Sigmoid colon (tissue), 7 donors: Measurements from ENCODE around the gene UNC45B. TPM values are rescaled to one million over a fixed set of nuclear protein-coding genes. Genes with fewer than 3 reads are reported as not detected.

Experiments
- DNase-seq: peaks from one replicate; pipeline ENCODE4 v3.0.0-alpha.2; 2019
- H3K27ac ChIP-seq, 4 donors: fragments of 200-600 bp; sonication (generic); one replicate each; pipeline ENCODE4 v1.5.1; 2016 to 2019; ENCODE audit warnings: mild to moderate bottlenecking in 1 of 4
- H3K27me3 ChIP-seq, 3 donors: fragments of 200-600 bp; sonication (generic); one replicate each; pipeline ENCODE4 v1.5.1; 2019; ENCODE audit warnings: mild to moderate bottlenecking in 1 of 3
- H3K36me3 ChIP-seq, 4 donors: fragments of 200-600 bp; sonication (generic); one replicate each; pipeline ENCODE4 v1.5.1; 2016 to 2019
- H3K4me1 ChIP-seq, 4 donors: fragments of 200-600 bp; sonication (generic); one replicate each; pipeline ENCODE4 v1.5.1; 2017 to 2019
- H3K4me3 ChIP-seq, 4 donors: fragments of 200-600 bp; sonication (generic); one replicate each; pipeline ENCODE4 v1.5.1; 2017 to 2019; ENCODE audit warnings: mild to moderate bottlenecking in 2 of 4, moderate library complexity in 1 of 4
- H3K9me3 ChIP-seq, 4 donors: fragments of 200-600 bp in 3 of 4; sonication (generic) in 3 of 4; one replicate each; pipeline versions ENCODE4 v1.5.1 to v1.6.1; 2013 to 2019
- CTCF ChIP-seq, 4 experiments: fragments of 450-650 bp in 3 of 4; fragments of 200-600 bp in 1 of 4; IDR thresholded peaks; one replicate each; pipeline ENCODE4 v1.5.1; 2016 to 2019; ENCODE audit warnings: antibody characterized with exemption in 4 of 4, mild to moderate bottlenecking in 3 of 4, moderate library complexity in 2 of 4
- EP300 ChIP-seq, 4 donors: sonication (generic); formaldehyde crosslinking; IDR thresholded peaks; one replicate each; pipeline ENCODE4 v1.6.1; 2017; ENCODE audit warnings: antibody characterized with exemption in 4 of 4
- POLR2A ChIP-seq, 2 donors: fragments of 450-650 bp; IDR thresholded peaks; one replicate each; pipeline ENCODE4 v1.6.1; 2016; ENCODE audit warnings: antibody characterized with exemption in 2 of 2, mild to moderate bottlenecking in 2 of 2, moderate library complexity in 2 of 2
- POLR2AphosphoS5 ChIP-seq, 4 donors: sonication (generic); formaldehyde crosslinking; IDR thresholded peaks; one replicate each; pipeline ENCODE4 v1.6.1; 2017; ENCODE audit warnings: antibody characterized with exemption in 4 of 4
- WGBS, 2 donors: extraction: QIAGEN DNeasy Blood & Tissue Kit; methylation state at CpG; one replicate each; pipeline ENCODE4 v1.1.7; 2013; 5-methylcytosine and 5-hydroxymethylcytosine counted together
- intact Hi-C: fragments of 100-400 bp; cut with DNase I; formaldehyde crosslinking; loops from one replicate; pipeline ENCODE4 v1.15.1; 2023
- polyA plus RNA-seq, 3 donors: library from polyadenylated mRNA; stranded (reverse); fragments of 200-250 nt; gene quantifications; one replicate each; pipeline ENCODE4 v1.2.3, GENCODE V29; 2013
- total RNA-seq, 4 donors: library from RNA; depleted of rRNA; stranded (reverse); fragments of >200 nt; gene quantifications; one replicate each; pipeline ENCODE4 v1.1.0, GENCODE V29; 2016
- donor health status: healthy with polysubstance abuse.
- donor health status: Bipolar disorder and iron deficiency.
- donor health status: healthy.

Gene UNC45B
- total and polyA plus RNA-seq, 7 donors: under 0.01 to 0.03 TPM; not detected in 5

GRCh38 chr17:35160354-35161201, 13.0 kb downstream of the UNC45B start:
- Histone ChIP-seq H3K9me3 (no peaks in the 10 kb centered on the region), H3K27me3 (no peaks in the 10 kb centered on the region), H3K4me3 (no peak overlapping the region), H3K27ac (no peak overlapping the region), H3K36me3 (no peaks in the 10 kb centered on the region), H3K4me1 (no peaks in the 10 kb centered on the region)
- no peak for TF ChIP-seq POLR2AphosphoS5 (IDR thresholded peaks at IDR 0.05)
- no peak for TF ChIP-seq EP300 (IDR thresholded peaks at IDR 0.05)
- WGBS, 2 donors: 54 to 68% methylated on average over 13 of the region's 13 CpGs
- DNase-seq: no peak
- intact Hi-C loops: loop anchor here (10.0 kb wide), 1 partner anchor 584 kb away; no protein-coding TSS in a partner anchor

- DNase-seq: no peak
- H3K27me3 ChIP-seq: no peaks in the 10 kb centered on the region
- no peaks in the 10 kb centered on the region for H3K9me3 ChIP-seq
- TF ChIP-seq CTCF (IDR thresholded peaks at IDR 0.05): no peak
- no peak for TF ChIP-seq EP300 (IDR thresholded peaks at IDR 0.05)
- TF ChIP-seq POLR2AphosphoS5 (IDR thresholded peaks at IDR 0.05): no peak
- no peak for TF ChIP-seq POLR2A (IDR thresholded peaks at IDR 0.05)
- WGBS, 2 donors: 63 to 76% methylated on average over 3 of the region's 3 CpGs
- intact Hi-C loops: loop anchor here (10.0 kb wide), 1 partner anchor 583 kb away; no protein-coding TSS in a partner anchor
- no peaks in the 10 kb centered on the region for H3K36me3 ChIP-seq
- no peaks in the 10 kb centered on the region for H3K4me1 ChIP-seq
- H3K4me3 ChIP-seq: no peak overlapping the region
- no peak overlapping the region for H3K27ac ChIP-seq
Measured at GRCh38 chr17:35161281-35161761, 13.7 kb downstream of the UNC45B start.

GRCh38 chr17:35162755-35163154, 15.1 kb downstream of the UNC45B start:
- H3K4me3 ChIP-seq: no peak overlapping the region
- TF ChIP-seq POLR2AphosphoS5 (IDR thresholded peaks at IDR 0.05): no peak
- no peak for TF ChIP-seq POLR2A (IDR thresholded peaks at IDR 0.05)
- TF ChIP-seq EP300 (IDR thresholded peaks at IDR 0.05): no peak
- TF ChIP-seq CTCF (IDR thresholded peaks at IDR 0.05): no peak
- H3K9me3 ChIP-seq: no peaks in the 10 kb centered on the region
- no peaks in the 10 kb centered on the region for H3K4me1 ChIP-seq
- WGBS, 2 donors: 78 to 90% methylated on average over 4 of the region's 4 CpGs
- H3K27ac ChIP-seq: no peak overlapping the region
- intact Hi-C loops: loop anchor here (10.0 kb wide), 1 partner anchor 582 kb away; no protein-coding TSS in a partner anchor
- H3K27me3 ChIP-seq: no peaks in the 10 kb centered on the region
- DNase-seq: no peak
- no peaks in the 10 kb centered on the region for H3K36me3 ChIP-seq

- no peaks in the 10 kb centered on the region for H3K36me3 ChIP-seq
- no peaks in the 10 kb centered on the region for H3K9me3 ChIP-seq
- intact Hi-C loops: loop anchor here (10.0 kb wide), 1 partner anchor 581 kb away; no protein-coding TSS in a partner anchor
- no peak overlapping the region for H3K27ac ChIP-seq
- H3K27me3 ChIP-seq: no peaks in the 10 kb centered on the region
- WGBS, 2 donors: 94 to 95% methylated on average over 7 of the region's 7 CpGs
- H3K4me3 ChIP-seq: no peak overlapping the region
- DNase-seq: peak; percentile 50
- no peak for TF ChIP-seq POLR2AphosphoS5 (IDR thresholded peaks at IDR 0.05)
- TF ChIP-seq CTCF (IDR thresholded peaks at IDR 0.05): no peak
- no peak for TF ChIP-seq POLR2A (IDR thresholded peaks at IDR 0.05)
- TF ChIP-seq EP300 (IDR thresholded peaks at IDR 0.05): no peak
- no peaks in the 10 kb centered on the region for H3K4me1 ChIP-seq
Measured at GRCh38 chr17:35163886-35164285, 16.3 kb downstream of the UNC45B start.

GRCh38 chr17:35164716-35165115, 17.1 kb downstream of the UNC45B start:
- H3K27me3 ChIP-seq: no peaks in the 10 kb centered on the region
- no peak overlapping the region for H3K4me3 ChIP-seq
- DNase-seq: peak; percentile 17
- H3K27ac ChIP-seq: no peak overlapping the region
- no peaks in the 10 kb centered on the region for H3K36me3 ChIP-seq
- H3K4me1 ChIP-seq: no peaks in the 10 kb centered on the region
- intact Hi-C loops: loop anchor here (10.0 kb wide), 1 partner anchor 580 kb away; no protein-coding TSS in a partner anchor
- 64 to 85% methylated on average over 5 of the region's 5 CpGs for WGBS, 2 donors
- no peaks in the 10 kb centered on the region for H3K9me3 ChIP-seq
- no peak for TF ChIP-seq POLR2A (IDR thresholded peaks at IDR 0.05)
- TF ChIP-seq POLR2AphosphoS5 (IDR thresholded peaks at IDR 0.05): no peak
- no peak for TF ChIP-seq CTCF (IDR thresholded peaks at IDR 0.05)
- TF ChIP-seq EP300 (IDR thresholded peaks at IDR 0.05): no peak
